AML-193 (cell line): Measurements from ENCODE around the gene GPD2.

Experiments used
- DNase-seq, 2 experiments: peaks; one replicate each; lab custom pipeline; 2025; lab: John Stamatoyannopoulos, UW

GPD2 gene

GRCh38 chr2:156532989-156533388, 96.8 kb downstream of the GPD2 start:
- DNase-seq = no peak

GRCh38 chr2:156536534-156536933, 100.4 kb downstream of the GPD2 start:
- no peak for DNase-seq

DNA sequence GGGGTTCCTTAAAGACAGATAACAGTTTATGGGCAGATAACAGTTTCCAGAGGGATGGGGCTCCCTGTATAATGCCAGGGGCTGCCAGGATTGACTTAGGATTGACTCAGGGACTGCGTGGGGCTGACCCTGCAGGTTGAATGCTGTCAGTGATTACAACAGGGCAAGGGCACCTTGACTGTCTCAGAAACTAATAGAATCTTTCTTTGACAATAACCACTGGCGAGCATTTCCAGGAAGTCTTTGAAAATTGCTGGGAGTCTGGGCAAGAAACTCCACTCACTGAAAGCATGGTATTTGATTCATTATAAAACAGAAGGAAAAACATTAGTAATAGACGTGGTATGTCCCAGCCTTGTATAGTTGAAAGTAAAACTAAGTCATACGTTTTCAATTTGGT, 101.0 kb downstream of the GPD2 start:
- no peak for DNase-seq

DNA sequence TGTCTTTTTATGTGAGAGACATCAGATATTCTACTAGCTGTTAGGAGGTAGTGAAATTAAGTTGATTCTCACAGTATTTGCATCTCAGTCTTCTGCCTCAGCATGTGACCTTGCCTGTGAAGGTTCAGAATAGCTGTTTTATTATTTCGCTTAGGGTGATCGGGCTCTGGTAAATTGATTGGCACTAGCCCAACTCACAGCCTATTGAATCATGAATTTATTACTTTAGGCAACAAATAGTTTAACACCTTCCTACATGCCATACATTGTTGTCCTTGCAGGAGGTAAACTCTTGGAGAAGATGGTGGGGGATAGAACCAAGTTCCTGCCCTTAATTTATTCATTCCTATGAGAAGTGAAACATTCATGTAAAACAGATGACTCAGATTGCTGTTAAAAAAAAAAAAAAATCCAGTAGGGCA, 101.9 kb downstream of the GPD2 start:
- no peak for DNase-seq

DNA sequence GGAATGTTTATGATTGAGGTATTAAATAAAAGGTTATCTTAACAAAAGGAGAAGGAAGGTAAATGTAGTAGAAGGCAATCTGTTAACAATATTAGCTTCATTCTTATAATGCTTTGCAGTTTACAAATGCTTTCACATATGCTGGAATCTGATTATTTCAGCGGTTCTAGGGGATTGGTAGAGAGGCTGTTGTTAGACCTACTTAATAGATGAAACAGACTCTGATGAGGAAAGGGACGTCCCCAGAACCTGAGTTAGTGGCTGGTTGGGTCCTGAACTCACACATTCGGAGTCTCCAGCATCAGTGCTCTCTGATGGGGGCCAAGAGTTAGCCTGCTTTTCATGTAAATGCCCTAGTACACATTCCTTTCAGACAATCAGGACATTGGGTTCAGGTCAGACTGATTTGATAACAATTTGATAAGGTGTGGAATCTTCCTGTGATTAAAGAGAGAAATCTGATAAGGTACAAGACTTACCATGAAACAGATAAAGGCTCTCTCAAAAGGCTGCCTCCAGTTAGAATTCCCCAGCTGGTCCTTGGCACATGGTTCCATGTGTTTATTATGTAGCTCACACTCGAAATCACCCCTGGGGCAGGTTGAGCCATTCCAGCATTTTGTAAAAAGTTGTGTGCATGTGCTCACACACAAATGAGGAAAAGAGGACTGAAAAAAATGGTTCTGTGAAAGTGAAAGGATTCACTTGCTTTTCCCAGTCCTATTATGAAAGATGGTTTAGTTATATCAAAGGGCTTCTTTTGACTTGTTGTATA, 103.1 kb downstream of the GPD2 start:
- no peak for DNase-seq

DNA sequence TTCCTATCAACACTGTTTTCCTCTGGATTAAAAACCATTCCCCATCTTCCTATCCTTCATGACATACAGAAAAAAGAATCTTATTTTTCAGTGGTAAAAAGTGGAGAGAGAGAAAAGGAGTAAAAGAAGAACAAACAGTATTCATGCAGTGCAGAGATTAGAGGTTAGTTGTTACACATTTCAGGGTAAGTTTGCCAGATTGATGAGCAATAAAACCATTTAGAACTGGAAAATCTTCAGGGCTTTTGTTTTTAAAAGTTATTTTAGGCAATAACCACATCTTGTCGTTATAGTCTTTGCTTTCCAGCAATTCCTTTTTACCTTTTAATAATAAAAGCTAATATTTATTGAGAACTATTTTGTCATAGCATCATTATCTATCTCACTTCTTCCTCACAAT, 104.5 kb downstream of the GPD2 start:
- DNase-seq = no peak

GRCh38 chr2:156541229-156541628, 105.0 kb downstream of the GPD2 start:
- no peak for DNase-seq

- no peak for DNase-seq
Observed at GRCh38 chr2:156541706-156542105, 105.5 kb downstream of the GPD2 start.

- no peak for DNase-seq
Observed at GRCh38 chr2:156548413-156548812, 112.2 kb downstream of the GPD2 start.

- no peak for DNase-seq
Observed at GRCh38 chr2:156553714-156554442, 117.7 kb downstream of the GPD2 start.

DNA sequence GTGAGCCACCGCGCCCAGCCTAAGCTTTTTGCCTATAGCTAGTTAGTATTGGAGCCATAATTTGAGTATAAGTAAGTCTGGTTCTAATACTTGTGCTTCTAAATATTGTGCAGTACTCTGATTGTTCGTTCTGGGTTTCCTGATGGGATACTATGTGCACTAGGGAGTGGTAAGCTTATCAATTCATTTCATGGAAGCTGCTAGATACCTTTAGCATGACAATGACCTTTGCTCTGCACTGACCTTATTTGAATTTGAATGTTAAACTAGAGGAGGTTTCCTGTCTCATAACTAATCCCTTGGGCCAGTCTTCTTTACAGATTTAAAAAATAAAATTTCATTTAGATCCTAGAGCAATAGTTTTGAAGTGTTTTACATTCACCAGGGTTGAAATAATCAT, 125.1 kb downstream of the GPD2 start:
- DNase-seq = no peak

GRCh38 chr2:156562124-156562523, 125.9 kb downstream of the GPD2 start:
- DNase-seq = no peak

- no peak for DNase-seq
Observed at GRCh38 chr2:156563994-156564753, 128.0 kb downstream of the GPD2 start.

DNA sequence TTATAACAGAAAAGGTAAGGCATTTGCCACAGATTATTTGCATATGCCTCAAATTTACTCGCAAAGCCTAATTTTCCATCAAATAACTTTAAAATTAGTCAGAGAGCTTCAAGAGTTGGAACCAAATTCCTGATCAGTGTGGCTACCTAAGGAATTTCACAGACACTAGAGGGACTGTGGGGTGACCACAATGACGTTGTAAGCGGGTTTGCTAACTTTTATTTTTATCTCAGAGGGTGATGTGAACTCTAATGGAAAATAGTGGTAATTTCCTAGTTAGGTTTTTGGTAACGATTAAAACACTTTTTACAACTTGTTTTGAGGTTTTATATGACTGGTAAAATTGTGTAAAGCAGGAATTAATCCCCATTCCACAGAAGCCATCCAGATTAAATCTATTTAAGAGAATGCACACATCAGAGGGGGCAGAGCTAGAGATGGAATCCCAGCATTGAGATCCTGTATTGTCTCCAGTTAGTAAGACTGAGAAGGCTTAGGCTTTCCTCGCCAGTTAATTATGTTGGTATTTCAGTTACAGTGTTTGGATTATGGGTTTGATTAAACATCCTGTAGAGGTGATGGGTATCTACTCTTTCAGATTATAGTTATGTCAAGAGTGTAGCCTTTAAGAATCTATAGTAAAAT, 129.0 kb downstream of the GPD2 start:
- DNase-seq = no peak

DNA sequence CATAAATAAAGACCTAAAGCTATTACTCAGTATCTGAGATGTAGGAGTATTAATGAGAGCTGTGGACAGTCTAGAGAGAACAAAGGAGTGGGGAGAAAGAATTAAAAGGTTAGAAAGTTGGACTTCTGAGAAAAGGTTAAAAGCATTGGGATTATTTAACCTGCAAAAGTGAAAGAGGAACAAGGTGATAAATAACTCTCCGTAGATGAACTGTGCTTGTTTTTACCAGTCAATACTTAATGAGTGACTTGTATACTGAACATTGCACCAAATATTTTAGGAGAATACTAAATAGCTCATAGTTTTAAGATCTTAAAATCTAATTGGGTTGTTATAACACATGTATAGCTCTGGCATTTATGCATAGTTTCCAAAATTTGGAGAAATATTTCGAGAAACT, 137.5 kb downstream of the GPD2 start:
- DNase-seq = no peak

DNA sequence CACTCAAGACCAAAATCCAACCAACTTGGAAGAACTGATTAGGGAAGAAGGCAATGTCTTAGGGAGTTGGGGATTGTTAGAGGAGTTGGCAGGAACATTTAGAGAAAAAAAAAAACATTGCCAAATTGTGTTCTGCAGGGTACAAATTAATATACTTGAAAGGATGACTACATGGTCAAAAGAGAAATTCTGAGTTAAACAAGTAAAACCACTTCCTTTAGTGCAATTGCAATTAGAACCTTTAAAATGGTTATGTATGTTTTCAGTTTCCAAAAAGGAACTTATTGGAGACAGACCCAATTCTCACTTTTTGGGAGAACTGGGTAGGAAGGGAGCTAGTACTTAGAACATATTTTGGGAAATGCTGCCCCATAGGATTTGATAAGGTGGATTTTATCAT, 137.9 kb downstream of the GPD2 start:
- DNase-seq = no peak

DNA sequence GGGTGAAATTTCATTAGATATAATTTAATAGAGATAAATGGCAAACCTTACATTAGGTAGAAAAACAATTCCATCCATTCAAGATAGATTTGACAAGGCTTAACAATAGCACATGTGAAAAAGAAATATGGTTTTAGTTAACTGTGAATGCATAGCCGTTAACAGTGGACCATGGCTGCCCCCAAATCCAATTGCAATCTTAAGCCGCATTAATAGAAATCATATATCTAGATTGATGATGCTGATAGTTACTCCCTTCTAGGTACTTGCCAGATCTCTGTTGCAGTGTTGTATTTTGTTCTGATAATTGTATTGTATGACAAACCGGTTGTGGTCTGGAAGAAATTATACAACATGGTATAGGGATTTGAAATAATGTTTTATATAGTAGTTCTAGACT, 139.8 kb downstream of the GPD2 start:
- DNase-seq = no peak

DNA sequence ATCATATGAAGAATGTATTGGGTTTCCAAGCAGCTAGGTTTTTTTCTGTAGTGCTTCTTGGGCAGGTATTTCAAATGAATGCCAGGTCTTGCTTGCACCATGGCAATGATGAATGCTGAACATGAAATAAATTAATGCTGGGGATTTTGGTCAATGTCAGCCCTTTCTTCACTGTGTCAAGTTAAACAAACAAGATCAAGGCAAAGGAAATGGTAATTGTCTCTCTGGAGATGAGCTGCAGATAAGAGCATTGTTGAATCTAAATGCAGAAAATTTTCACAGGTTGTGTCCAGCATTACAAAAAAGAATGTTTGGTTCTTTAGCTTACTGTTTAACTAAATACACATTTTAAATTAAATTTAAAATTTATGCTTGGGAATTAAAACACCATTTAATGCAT, 144.3 kb downstream of the GPD2 start:
- DNase-seq = no peak

- DNase-seq = no peak
Observed at GRCh38 chr2:156581280-156581679, 145.1 kb downstream of the GPD2 start.

- DNase-seq = peak; percentile 4 to 7
Observed at GRCh38 chr2:156585457-156585856, 149.3 kb downstream of the GPD2 start.

GRCh38 chr2:156586621-156587020, 150.4 kb downstream of the GPD2 start:
- no peak for DNase-seq

DNA sequence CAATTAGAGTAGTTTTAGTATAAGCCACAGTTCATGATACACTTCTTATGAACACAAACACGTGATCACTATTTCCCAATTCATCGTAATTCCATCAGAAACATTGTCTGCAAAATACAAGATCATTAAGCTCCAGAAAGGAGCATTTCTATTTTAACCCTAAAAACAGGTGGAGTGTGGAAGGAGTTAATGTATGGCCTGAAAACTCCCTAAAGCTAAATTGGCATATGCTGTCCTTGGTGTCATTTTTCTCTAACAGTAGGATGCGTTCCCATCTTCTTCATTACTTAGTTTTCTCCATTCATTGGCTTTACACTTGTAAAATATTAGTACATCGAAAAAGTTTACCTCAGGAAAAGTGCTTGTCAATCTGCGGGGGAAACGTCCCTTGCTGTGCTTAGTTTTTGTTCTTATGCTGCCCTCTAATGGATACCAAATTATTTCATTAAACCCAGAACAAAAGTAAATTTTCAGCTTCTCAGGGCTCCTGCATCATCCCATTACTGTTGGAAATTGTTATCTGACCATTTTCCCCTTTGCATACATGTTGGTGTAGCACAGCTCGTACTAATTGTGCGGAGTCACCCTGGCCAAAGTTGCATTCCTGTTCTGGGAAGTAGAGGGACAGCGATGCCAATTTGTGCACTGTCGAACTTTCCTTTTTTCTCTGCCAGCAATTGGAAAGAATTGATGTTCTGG, 153.4 kb downstream of the GPD2 start:
- peak; percentile 38 to 39 for DNase-seq
